B cell (primary cell): ENCODE measurements around the gene DLST. TPM values are rescaled to one million over a fixed set of nuclear protein-coding genes. Genes with fewer than 3 reads are reported as not detected.

Source experiments
- ATAC-seq: fragments of 200-7000 bp; cut with Tn5 transposase; one replicate; pipeline ENCODE4 v1.10.0; 2021; ENCODE audit warnings: low read depth, mild to moderate bottlenecking, moderate number of reproducible peaks, moderate library complexity
- CTCF ChIA-PET: fragments of 350-600 bp; sonication (Branson Sonifier 250); formaldehyde crosslinking; loops from one replicate; lab custom pipeline; 2021; ENCODE audit warnings: antibody characterized with exemption, inconsistent platforms; lab: Charles Lee
- POLR2A ChIA-PET: fragments of 350-600 bp; sonication (Branson Sonifier 250); formaldehyde crosslinking; loops from one replicate; lab custom pipeline; 2021; ENCODE audit warnings: antibody characterized with exemption; lab: Charles Lee
- DNase-seq: peaks from one replicate; pipeline ENCODE4 v3.0.0; 2013
- H2AFZ ChIP-seq: 2 replicates; pipeline ENCODE4 v1.6.1; 2012; ENCODE audit warnings: mild to moderate bottlenecking, low read depth, low read length; ENCODE audit not compliant: insufficient read depth, poor library complexity, severe bottlenecking
- H3K27ac ChIP-seq, 2 donors: 1 replicate in 1 of 2; 2 replicates in 1 of 2; pipeline ENCODE4 v1.5.1; 2012 to 2013; ENCODE audit warnings: low read length in 2 of 2, mild to moderate bottlenecking in 2 of 2, moderate library complexity in 1 of 2
- H3K27me3 ChIP-seq, 4 experiments: fragments of 200-600 bp in 1 of 4; sonication (generic) in 1 of 4; replicated peaks in 1 of 4; 1 replicate in 2 of 4; 2 replicates in 2 of 4; pipeline versions ENCODE4 v1.6.1 to v1.7.0; 2013 to 2016; ENCODE audit warnings: low read length in 3 of 4, mild to moderate bottlenecking in 2 of 4, mixed read lengths in 1 of 4, moderate library complexity in 1 of 4; ENCODE audit not compliant: insufficient read depth in 4 of 4, control insufficient read depth in 3 of 4; ENCODE audit errors: control extremely low read depth in 1 of 4
- H3K36me3 ChIP-seq, 2 experiments: replicated peaks in 1 of 2; 1 replicate in 1 of 2; 2 replicates in 1 of 2; pipeline versions ENCODE4 v1.6.1 to v1.7.1; 2013; ENCODE audit warnings: low read length in 1 of 2; ENCODE audit not compliant: insufficient read depth in 2 of 2, control insufficient read depth in 1 of 2; ENCODE audit errors: control extremely low read depth in 1 of 2, extremely low read depth in 1 of 2
- H3K4me1 ChIP-seq, 2 donors: fragments of 200-600 bp in 1 of 2; sonication (generic) in 1 of 2; 1 replicate in 1 of 2; 2 replicates in 1 of 2; pipeline versions ENCODE4 v1.5.1 to v1.6.1; 2013 to 2017; ENCODE audit warnings: low read length in 2 of 2; ENCODE audit not compliant: control insufficient read depth in 2 of 2, insufficient read depth in 2 of 2
- H3K4me2 ChIP-seq: replicated peaks from 2 replicates; pipeline ENCODE3; 2012; ENCODE audit warnings: mild to moderate bottlenecking, low read depth, low read length; ENCODE audit not compliant: poor library complexity, severe bottlenecking
- H3K4me3 ChIP-seq, 5 experiments: fragments of 200-600 bp in 1 of 5; sonication (generic) in 1 of 5; 1 replicate in 3 of 5; 2 replicates in 2 of 5; pipeline versions ENCODE4 v1.5.1 to v1.7.0; 2011 to 2016; ENCODE audit warnings: low read length in 4 of 5, mild to moderate bottlenecking in 4 of 5, low read depth in 2 of 5, control low read depth in 1 of 5, moderate library complexity in 1 of 5; ENCODE audit not compliant: insufficient read depth in 1 of 5; ENCODE audit errors: control extremely low read depth in 1 of 5, extremely low read depth in 1 of 5
- H3K79me2 ChIP-seq: fragments of 200-600 bp; sonication (generic); one replicate; pipeline ENCODE4 v1.6.0; 2016; ENCODE audit warnings: low read length; ENCODE audit not compliant: control insufficient read depth, insufficient read depth
- H3K9ac ChIP-seq: fragments of 200-600 bp; sonication (generic); 2 replicates; pipeline ENCODE4 v1.6.1; 2017; ENCODE audit warnings: mild to moderate bottlenecking, low read length, moderate library complexity
- H3K9me3 ChIP-seq, 3 donors: one replicate each; pipeline versions ENCODE4 v1.6.1 to v1.7.1; 2013; ENCODE audit warnings: low read length in 2 of 3; ENCODE audit not compliant: control insufficient read depth in 2 of 3, insufficient read depth in 1 of 3; ENCODE audit errors: control extremely low read depth in 1 of 3
- H4K20me1 ChIP-seq: 2 replicates; pipeline ENCODE4 v1.6.0; 2012; ENCODE audit warnings: mild to moderate bottlenecking, low read length; ENCODE audit not compliant: insufficient read depth, control insufficient read depth, poor library complexity, severe bottlenecking
- H3K27ac Mint-ChIP-seq: one replicate; pipeline ENCODE4 v1.8.0; 2021; ENCODE audit warnings: mixed read lengths
- H3K27me3 Mint-ChIP-seq: one replicate; pipeline ENCODE4 v1.8.0; 2021; ENCODE audit warnings: mixed read lengths
- H3K4me1 Mint-ChIP-seq: one replicate; pipeline ENCODE4 v1.8.0; 2021; ENCODE audit warnings: mixed read lengths
- H3K4me3 Mint-ChIP-seq: one replicate; pipeline ENCODE4 v1.8.0; 2021; ENCODE audit warnings: mixed read lengths
- H3K9me3 Mint-ChIP-seq: one replicate; pipeline ENCODE4 v1.8.0; 2022; ENCODE audit warnings: mixed read lengths; ENCODE audit not compliant: insufficient read depth
- EZH2 ChIP-seq: IDR thresholded peaks from 2 replicates; pipeline ENCODE4 v1.6.1; 2012; ENCODE audit warnings: borderline replicate concordance, low read depth, mild to moderate bottlenecking, moderate library complexity, low read length; ENCODE audit not compliant: insufficient read depth, poor library complexity, severe bottlenecking
- WGBS: methylation state at CpG from one replicate; pipeline ENCODE4 v1.1.5; 2013; ENCODE audit warnings: missing lambda C conversion rate; ENCODE audit not compliant: insufficient coverage; 5-methylcytosine and 5-hydroxymethylcytosine counted together
- intact Hi-C: fragments of 100-400 bp; cut with micrococcal nuclease; formaldehyde crosslinking; loops from one replicate; pipeline ENCODE4 v1.10.0; 2022
- polyA plus RNA-seq: library from polyadenylated mRNA; depleted of rRNA; stranded (reverse); fragments of >200 nt; gene quantifications from 2 replicates; pipeline ENCODE4 v1.2.3, GENCODE V29; 2012
- total RNA-seq, 2 donors: library from RNA; stranded (reverse); fragments of 120-200 nt in 1 of 2; gene quantifications; 1 replicate in 1 of 2; 2 replicates in 1 of 2; pipeline versions ENCODE4 v1.2.3 to v1.2.4, GENCODE V29; 2013 to 2022
- TF ChIP-seq, protein P1 (sequence below): fragments of 200-600 bp; IDR thresholded peaks from one replicate; pipeline ENCODE4 v1.8.0; 2022; ENCODE audit warnings: antibody characterized with exemption, mild to moderate bottlenecking

Gene DLST
- total and polyA plus RNA-seq, 2 donors (not counting 1 experiment from before 2014, with no cell fraction given) = 73.1 to 89.5 TPM

DNA sequence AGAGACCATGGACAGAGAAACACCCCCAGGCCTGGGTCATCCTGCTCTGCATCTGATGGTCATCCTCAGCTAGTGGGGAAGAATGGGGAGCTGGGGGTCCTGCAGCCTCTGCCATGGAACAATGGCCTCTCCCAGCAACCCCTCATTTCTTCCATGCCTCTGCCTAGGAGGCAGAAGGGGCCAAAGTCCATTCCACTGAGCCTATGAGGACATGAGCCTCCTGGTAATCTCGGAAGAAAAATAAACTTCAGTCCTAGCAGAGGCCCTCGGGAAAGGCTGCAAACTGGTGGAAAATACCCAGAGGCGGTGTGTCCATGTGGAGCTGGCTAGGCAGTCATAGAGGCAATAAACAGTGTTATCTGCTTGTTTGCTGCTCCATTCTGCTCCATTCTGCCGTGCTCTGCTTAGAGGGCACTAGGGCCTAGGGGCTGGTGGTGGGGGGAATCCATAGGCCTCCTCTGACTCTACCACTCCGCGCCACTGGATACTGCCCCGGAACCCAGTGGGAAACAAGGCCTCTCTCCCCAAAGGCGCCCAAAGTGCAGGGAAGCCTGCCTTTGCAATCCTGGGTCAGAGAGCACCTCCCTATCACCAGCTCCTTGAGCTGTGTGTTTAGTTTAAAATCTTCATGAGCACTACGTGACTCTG lies 69.2 kb downstream of the DLST start:
- H3K9ac ChIP-seq = no peak overlapping the region
- TF ChIP-seq, protein P1, sequence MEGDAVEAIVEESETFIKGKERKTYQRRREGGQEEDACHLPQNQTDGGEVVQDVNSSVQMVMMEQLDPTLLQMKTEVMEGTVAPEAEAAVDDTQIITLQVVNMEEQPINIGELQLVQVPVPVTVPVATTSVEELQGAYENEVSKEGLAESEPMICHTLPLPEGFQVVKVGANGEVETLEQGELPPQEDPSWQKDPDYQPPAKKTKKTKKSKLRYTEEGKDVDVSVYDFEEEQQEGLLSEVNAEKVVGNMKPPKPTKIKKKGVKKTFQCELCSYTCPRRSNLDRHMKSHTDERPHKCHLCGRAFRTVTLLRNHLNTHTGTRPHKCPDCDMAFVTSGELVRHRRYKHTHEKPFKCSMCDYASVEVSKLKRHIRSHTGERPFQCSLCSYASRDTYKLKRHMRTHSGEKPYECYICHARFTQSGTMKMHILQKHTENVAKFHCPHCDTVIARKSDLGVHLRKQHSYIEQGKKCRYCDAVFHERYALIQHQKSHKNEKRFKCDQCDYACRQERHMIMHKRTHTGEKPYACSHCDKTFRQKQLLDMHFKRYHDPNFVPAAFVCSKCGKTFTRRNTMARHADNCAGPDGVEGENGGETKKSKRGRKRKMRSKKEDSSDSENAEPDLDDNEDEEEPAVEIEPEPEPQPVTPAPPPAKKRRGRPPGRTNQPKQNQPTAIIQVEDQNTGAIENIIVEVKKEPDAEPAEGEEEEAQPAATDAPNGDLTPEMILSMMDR = no peak
- no peak for TF ChIP-seq EZH2
- H3K4me1 ChIP-seq = peaks cover 16 to 25% of the 10 kb centered on the region in 2 donors
- H3K79me2 ChIP-seq = no peaks in the 10 kb centered on the region
- H3K9me3 ChIP-seq = peaks cover 0 to 4% (median 0%) of the 10 kb centered on the region in 3 donors
- intact Hi-C loops = no loop called here
- 95% methylated on average over 6 of the region's 9 CpGs for WGBS
- no peak for ATAC-seq
- ChIA-PET POLR2A (no interaction called here), CTCF (interaction anchor here (1.6 kb wide), 1 partner anchor 9 kb away, joined by 6 read pairs; no protein-coding TSS in a partner anchor)
- H3K36me3 ChIP-seq = no peaks in the 10 kb centered on the region
- peaks cover 0 to 31% (median 6%) of the 10 kb centered on the region in 4 experiments for H3K27me3 ChIP-seq
- Mint-ChIP-seq H3K4me3 (no peak overlapping the region), H3K9me3 (no peaks in the 10 kb centered on the region), H3K27me3 (peaks cover 8% of the 10 kb centered on the region), H3K4me1 (peaks cover 13% of the 10 kb centered on the region), H3K27ac (no peak overlapping the region)
- H4K20me1 ChIP-seq = no peaks in the 10 kb centered on the region
- no peak overlapping the region for H2AFZ ChIP-seq
- H3K27ac ChIP-seq = no peak overlapping the region
- no peak overlapping the region for H3K4me2 ChIP-seq
- no peak overlapping the region for H3K4me3 ChIP-seq
- no peak for DNase-seq

DNA sequence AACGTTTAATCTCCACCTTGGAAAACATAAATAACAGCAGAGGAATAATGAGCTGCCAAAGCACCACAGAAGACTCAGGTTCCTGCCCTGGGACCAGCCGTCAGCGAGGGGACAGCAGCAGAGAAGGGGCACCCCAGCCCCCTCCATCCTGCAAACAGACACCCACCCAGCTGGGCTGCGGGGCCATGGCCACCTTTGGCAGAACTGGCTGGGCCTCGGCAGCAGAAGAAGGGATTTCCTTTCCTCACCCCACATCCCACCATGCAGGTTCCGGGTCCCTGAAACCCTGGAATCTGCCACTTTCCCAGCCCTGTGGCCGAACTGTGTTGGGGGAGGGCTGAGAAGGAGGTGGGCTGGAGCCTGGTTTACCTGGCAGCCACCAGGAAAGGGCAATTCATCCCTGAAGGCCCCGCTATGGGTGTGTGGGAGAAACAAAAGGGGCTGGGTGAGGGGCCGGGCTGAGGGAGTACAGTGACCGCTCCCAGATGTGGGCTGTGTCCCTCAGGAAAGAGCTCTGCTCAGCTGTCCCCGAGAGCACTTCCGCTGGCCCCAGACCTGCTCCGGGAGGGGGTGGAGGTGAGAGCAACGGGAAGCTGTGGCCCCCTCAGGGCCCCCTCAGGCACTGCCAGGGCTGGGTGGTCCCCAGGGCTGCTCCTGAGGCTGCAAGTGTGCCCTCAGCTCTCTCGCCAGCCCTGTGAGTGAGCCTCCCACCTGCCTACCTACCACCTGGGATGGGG lies 69.9 kb downstream of the DLST start:
- intact Hi-C loops = no loop called here
- Histone ChIP-seq H3K4me1 (peaks cover 10 to 18% of the 10 kb centered on the region in 2 donors), H3K36me3 (no peaks in the 10 kb centered on the region), H3K27ac (no peak overlapping the region), H3K4me3 (no peak overlapping the region), H3K27me3 (peaks cover 0 to 38% (median 8%) of the 10 kb centered on the region in 4 experiments), H3K9ac (no peak overlapping the region), H4K20me1 (no peaks in the 10 kb centered on the region), H3K9me3 (peaks cover 0 to 4% (median 0%) of the 10 kb centered on the region in 3 donors), H3K4me2 (no peak overlapping the region), H3K79me2 (no peaks in the 10 kb centered on the region), H2AFZ (no peak overlapping the region)
- peaks cover 8% of the 10 kb centered on the region for H3K27me3 Mint-ChIP-seq
- POLR2A ChIA-PET = no interaction called here
- H3K4me3 Mint-ChIP-seq = no peak overlapping the region
- no peak for TF ChIP-seq EZH2
- TF ChIP-seq, protein P1 = no peak
- H3K4me1 Mint-ChIP-seq = peaks cover 9% of the 10 kb centered on the region
- CTCF ChIA-PET = interaction anchor here (0.6 to 1.8 kb wide), 4 partner anchors 10 to 1801 kb away, joined by 3 to 6 read pairs (median 4); no protein-coding TSS in a partner anchor
- DNase-seq = no peak
- H3K27ac Mint-ChIP-seq = no peak overlapping the region
- WGBS = 65% methylated on average over 14 of the region's 15 CpGs
- no peaks in the 10 kb centered on the region for H3K9me3 Mint-ChIP-seq
- no peak for ATAC-seq
